Measurements from ENCODE around the gene MRPL18.
"Not testable (repeated sequence)": the region's sequence is repeated elsewhere in the genome, so short reads cannot be mapped to it uniquely, and the experiment has no call there.

MRPL18 gene

DNA sequence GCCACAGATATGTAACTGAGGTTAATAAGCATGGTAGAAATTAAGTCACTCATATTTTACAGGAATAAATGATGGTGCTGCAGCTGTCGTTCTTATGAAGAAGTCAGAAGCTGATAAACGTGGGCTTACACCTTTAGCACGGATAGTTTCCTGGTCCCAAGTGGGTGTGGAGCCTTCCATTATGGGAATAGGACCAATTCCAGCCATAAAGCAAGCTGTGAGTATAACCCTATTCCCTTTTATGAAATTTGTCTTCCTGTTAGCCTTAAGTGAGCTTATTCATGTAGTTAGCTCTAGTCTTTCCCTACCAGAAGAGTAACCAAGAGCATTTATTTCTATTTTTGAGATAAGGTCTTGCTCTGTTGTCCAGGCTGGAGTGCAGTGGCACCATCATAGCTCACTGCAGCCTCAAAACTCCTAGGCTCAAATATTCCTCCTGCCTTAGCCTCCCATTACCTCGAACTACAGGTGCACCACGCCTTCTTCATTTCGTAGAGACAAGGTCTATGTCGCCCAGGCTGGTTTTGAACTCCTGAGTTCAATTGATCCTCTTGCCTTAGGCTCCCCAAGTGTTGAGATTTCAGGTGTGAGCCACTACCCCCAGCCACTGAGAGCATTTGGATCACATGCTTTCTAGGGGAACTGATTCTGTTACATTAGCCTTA is 12.9 kb upstream of the MRPL18 start:
- DNase-seq (ENCODE audit: low read depth) = no peak

- no peak for DNase-seq (ENCODE audit: low read depth)
Measured at GRCh38 chr6:159778131-159778530, 12.1 kb upstream of the MRPL18 start.

- DNase-seq (ENCODE audit: low read depth) = no peak
Measured at GRCh38 chr6:159778542-159779103, 11.6 kb upstream of the MRPL18 start.

- no peak for DNase-seq (ENCODE audit: low read depth)
Measured at GRCh38 chr6:159788276-159788675, 2.0 kb upstream of the MRPL18 start.

- no peak for DNase-seq (ENCODE audit: low read depth)
Measured at GRCh38 chr6:159788753-159789376, 1.4 kb upstream of the MRPL18 start.

GRCh38 chr6:159789377-159790148 is 704 bp upstream of the MRPL18 start, which contains the start of gene TCP1:
TSS of gene TCP1 (minus strand) at chr6:159789602. CDS start at chr6:159789468, 134 bp downstream.
- peak; percentile 99 for DNase-seq (ENCODE audit: low read depth)

DNA sequence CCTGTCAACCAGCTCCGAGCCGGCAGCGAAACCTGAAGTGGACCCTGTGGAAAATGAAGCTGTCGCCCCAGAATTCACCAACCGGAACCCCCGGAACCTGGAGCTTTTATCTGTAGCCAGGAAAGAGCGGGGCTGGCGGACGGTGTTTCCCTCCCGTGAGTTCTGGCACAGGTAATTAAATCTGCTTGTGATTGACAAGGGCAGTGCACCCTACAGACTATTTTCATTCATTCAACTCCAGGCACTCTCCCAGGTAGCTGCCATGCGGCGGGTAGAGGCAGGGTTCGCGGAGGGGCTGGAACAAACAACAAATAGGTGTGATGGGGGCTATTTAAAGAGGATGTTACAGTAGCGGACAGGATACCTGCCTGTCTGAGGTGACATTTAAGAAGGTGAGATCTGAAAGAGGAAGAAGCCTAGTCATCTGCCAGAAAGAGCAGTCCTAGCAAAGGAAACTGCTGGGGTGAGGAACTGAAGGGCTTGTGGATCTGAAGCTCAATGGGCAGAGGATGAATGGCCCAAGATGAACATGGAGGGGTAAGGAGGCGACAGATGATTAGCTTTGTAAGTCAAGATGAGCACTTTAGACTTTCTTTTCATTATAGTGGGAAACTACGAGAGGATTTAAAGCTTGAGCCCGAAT is 810 bp downstream of the MRPL18 start:
- DNase-seq (ENCODE audit: low read depth) = peak; percentile 2

DNA sequence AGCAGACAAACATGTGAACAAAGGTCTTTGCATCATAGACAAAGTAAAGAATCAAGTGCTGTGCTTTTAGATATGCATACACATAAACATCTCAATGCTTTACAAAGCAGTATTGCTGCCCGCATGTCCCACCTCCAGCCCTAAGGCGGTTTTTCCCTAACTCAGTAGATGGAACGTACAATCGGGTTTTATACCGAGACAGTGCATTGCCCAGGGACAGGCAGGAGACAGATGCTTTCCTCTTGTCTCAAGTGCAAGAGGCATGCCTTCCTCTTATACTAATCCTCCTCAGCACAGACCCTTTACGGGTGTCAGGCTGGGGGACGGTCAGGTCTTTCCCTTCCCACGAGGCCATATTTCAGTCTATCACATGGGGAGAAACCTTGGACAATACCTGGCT is 4.7 kb downstream of the MRPL18 start:
- not testable (repeated sequence) for DNase-seq (ENCODE audit: low read depth)

DNA sequence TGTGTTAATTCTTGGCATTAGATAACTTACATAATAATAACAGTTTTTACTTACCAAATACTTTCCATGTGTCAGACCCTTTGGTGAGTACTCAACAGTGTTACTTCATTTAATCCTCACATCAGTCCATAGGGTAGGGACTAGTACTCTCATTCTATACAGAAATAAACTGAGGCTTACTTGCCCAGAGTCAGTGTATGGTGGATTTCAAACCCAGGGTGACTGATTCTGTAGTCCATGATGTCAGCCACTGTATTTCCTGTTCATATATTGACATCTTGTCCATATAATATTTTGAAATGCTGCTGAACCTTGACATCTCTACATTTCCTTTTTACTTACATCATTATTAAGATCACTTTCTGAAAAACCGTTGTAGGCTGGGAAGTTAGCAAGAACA is 7.3 kb downstream of the MRPL18 start:
- DNase-seq (ENCODE audit: low read depth) = no peak

- no peak for DNase-seq (ENCODE audit: low read depth)
Measured at GRCh38 chr6:159800141-159800865, 10.0 kb downstream of the MRPL18 start, which contains the start of gene PNLDC1. TSS of gene PNLDC1 (plus strand) at chr6:159800276. CDS start at chr6:159800308, 32 bp downstream.

GRCh38 chr6:159801935-159802334 is 11.7 kb downstream of the MRPL18 start:
- DNase-seq (ENCODE audit: low read depth) = no peak

DNA sequence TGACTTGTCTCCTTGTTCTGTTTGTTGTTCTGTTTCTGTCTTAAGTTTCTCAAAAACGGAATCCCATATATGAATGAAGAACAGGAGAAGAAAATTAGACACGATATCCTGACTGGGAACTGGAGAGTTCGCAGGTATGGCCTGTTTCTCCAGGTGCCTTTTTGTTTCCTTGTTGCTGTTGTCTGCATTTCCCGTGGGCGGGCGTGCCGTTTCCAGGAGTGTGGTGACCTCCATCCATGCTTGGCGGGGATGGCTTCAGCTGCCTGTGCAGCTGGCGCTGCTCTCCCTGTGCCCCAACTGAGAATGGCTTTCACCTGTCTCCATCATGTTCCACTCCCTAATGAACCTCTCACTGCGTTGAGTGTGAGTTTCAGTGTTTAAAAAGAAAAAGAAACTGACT is 14.2 kb downstream of the MRPL18 start:
- no peak for DNase-seq (ENCODE audit: low read depth)

DNA sequence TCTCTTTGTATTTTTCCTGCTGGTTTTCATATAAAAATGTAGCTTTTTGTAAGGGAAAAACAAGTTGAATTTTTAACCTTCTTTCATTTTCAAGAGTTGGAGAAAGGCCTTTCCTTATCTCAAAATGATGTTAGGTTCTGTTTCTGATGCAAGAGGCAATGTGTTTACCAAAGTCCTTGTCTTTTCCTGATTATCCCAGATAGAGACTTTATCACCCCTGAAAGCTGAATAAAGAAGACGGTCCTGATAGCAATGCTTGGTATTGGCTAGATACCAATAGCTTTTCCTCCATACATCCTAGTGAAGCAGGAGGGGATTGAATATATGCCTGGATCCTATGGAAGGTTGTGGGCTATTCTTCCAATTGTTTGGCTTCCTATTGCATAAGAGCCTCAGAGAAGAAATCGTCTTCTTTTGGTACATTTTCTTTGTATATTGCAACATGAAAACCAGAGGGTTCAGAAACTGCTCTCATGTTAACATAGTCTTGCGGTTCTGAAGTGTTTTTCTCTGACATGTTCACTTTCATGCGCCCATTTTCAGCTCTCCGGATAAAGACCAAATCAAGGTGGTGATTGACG is 15.3 kb downstream of the MRPL18 start:
- DNase-seq (ENCODE audit: low read depth) = no peak

GRCh38 chr6:159806021-159806458 is 15.8 kb downstream of the MRPL18 start:
- DNase-seq (ENCODE audit: low read depth) = no peak

- no peak for DNase-seq (ENCODE audit: low read depth)
Measured at GRCh38 chr6:159807150-159807858, 17.0 kb downstream of the MRPL18 start.

DNA sequence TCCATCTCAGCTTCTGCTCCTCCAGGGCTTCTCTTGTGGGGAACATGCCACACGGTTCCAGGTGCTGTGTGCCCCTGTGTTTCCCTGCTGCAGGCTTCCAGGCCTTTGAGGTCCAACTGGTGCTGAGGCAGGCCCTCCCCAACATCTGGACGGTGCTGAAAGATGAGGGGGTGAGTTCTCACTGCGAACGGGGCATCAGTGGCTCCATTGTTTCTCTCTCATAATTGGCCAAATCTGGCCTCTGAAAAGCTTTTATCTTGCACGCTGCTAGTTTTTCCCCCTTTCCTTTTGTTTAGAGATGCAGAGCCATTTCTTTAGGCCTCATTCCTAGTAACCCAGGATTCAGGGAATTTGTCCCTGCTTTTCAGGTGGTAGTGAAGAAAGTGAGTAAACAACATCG is 18.4 kb downstream of the MRPL18 start:
- no peak for DNase-seq (ENCODE audit: low read depth)

DNA sequence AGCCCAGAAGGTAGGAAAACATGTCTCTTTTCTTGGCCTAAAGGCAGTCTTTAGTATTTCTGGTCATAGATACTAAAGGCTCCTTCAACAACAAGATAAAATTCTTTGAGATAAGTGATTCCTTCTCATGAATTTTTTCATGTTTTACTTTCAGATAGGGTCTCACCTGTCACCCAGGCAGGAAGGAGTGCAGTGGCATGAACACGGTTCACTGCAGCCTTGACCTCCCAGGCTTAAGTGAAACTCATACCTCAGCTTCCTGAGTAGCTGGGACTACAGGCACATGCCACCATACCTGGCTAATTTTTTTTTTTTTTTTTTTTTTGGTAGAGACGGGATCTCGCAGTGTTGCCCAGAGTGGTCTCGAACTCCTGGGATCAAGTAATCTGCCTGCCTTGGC is 18.9 kb downstream of the MRPL18 start:
- DNase-seq (ENCODE audit: low read depth) = no peak

DNA sequence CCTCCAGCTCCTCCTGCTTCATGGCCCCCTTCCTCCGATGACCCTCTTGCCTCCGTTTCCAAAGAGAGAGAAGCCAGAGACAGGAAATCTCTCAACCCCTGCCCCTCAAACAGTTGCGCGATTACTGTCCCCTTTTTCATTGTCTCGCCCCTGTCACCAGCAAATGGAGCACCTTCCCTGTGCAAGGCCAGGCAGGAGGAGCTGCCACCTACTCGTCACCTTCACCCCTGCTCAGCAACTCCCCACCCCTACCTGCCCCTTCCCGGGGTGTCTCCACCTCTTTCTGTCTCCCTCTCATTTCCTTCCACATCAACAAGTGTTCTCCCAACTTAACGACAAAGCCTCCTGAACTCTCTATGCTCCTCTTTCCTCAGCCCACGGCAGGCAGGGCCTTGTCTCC is 23.5 kb downstream of the MRPL18 start:
- DNase-seq (ENCODE audit: low read depth) = no peak

- no peak for DNase-seq (ENCODE audit: low read depth)
Measured at GRCh38 chr6:159815410-159815809, 25.1 kb downstream of the MRPL18 start.

DNA sequence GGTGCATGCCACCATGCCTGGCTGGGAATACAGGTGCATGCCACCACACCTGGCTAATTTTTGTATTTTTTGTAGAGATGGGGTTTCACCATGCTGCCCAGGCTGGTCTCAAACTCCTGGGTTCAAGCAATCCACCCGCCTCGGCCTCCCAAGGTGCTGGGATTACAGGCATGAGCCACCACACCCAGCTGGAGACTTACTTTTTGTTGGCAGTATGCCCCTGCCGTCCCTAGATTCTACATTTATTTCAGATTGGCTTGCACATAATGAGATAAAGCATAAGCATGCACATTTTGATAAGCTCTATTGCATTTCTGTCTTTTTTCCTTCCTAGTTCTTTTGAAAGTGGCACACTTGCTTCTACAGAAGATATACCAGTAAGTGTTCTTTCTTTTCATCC is 26.5 kb downstream of the MRPL18 start:
- DNase-seq (ENCODE audit: low read depth) = not testable (repeated sequence)
